NCI-H128 (cell line): ENCODE measurements around the gene TEDC2.

ENCODE experiments used
- DNase-seq: peaks from one replicate; lab custom pipeline; 2025; ENCODE audit not compliant: unreplicated experiment; lab: John Stamatoyannopoulos, UW

The TEDC2 gene

GRCh38 chr16:2492292-2492691, 32.4 kb downstream of the TEDC2 start:
- no peak for DNase-seq

- no peak for DNase-seq
Measured at GRCh38 chr16:2493605-2494004, 33.7 kb downstream of the TEDC2 start.

- no peak for DNase-seq
Measured at GRCh38 chr16:2494616-2495015, 34.7 kb downstream of the TEDC2 start.

- DNase-seq: no peak
Measured at GRCh38 chr16:2495041-2495440, 35.1 kb downstream of the TEDC2 start.

- DNase-seq: no peak
Measured at GRCh38 chr16:2496223-2497115, 36.6 kb downstream of the TEDC2 start.

GRCh38 chr16:2497116-2497630, 37.3 kb downstream of the TEDC2 start:
- no peak for DNase-seq

DNA sequence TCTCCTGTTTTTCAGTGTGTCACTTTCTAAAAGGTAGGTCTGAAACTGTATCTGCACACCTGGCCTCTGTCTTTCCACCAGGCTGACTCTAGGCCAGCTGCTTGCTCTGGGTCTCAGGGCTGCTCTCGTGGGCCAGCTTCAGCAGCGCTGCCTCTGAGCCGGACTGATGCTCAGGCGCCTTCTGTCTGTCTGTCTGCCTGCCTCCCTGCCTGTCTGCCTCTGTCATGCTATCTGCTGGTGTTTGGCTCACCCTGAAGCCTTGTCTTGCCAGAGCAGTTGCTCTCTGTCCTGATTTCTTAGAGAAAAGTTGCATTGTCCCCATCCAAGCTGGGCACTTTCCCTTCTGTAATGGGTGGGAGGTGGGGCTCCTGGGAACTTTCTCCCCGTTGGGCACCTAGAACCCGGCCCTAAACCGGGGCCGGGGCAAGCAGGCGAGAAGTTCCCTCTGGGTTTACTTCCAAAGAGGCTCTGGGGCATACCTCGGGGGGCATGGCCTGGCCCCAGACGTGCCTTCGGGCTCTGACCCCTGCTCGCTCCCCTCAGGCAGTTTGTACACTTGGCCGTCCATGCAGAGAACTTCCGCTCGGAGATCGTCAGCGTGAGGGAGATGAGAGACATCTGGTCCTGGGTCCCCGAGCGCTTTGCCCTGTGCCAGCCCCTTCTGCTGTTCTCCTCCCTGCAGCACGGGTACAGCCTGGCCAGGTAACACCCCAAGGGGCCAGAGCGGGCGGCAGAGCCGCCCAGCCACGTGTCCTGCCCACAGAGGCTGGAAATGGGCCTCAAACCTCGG, 38.0 kb downstream of the TEDC2 start:
- no peak for DNase-seq

GRCh38 chr16:2498531-2499253, 38.8 kb downstream of the TEDC2 start:
- no peak for DNase-seq

DNA sequence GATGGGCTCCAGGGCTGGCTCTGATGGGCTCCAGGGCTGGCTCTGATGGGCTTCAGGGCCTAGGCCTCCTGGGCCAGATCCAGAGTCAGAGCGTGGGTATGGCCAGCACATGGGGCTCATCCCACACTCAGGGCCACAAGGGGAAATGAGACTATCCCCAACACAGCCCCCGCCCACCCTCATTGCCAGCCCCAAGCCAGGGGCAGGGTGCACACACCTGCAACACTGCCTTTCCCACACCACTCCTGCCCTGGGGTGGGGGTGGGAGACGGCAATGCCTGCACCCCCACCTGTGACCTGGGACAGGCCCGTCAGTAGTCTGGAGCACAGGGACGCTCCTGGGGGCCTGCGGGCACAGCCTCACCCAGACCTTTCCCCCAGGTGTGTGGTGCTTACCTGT, 39.5 kb downstream of the TEDC2 start:
- no peak for DNase-seq

- no peak for DNase-seq
Measured at GRCh38 chr16:2499890-2500429, 40.1 kb downstream of the TEDC2 start.

- DNase-seq: no peak
Measured at GRCh38 chr16:2500430-2500917, 40.6 kb downstream of the TEDC2 start.

GRCh38 chr16:2500918-2501750, 41.2 kb downstream of the TEDC2 start:
- DNase-seq: peak; percentile 74

DNA sequence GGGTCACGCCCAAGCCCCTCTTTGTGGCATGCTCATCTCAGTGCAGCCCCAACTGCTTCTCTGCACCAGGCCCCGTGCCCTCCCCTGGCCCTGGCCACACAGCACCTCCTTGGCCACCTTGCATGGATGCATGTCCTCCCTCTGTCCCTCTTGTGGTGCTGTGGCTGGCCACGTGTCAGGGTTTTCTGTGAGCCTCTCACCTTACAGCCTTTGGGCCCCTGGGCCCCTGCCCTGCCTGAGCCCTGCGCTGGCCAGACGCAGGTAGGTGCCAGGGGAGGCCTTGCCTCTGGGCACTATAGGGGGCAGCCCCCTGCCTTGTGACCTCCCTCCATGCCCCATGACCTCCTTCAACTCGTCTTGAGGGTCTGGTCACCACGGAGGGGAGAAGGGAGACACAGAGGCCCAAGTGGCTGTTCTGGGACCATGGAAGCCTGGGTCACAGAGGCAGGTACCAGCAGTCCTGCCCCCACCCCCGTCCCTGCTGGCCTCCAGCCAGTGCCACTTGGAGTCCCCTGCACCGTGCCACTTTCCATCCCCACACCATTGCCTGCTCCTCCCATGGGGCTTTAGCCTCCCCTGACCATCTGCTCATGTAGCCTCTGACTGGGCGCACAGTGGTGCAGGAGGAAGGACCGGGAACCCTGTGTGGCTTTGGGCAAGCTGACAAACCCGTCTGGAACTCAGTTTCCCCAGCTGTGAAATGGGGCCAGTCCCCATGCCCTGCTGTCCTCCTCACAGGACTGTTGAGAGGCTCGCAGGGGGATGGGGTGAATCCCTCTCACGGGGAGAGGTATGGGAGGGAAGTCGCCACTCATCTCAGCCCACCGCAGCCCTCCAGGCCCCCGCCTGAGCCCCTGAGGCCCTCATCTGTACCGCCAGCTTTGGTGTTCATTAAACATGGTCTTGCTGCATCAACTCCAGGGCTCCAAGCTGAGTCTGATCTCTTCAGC, 42.3 kb downstream of the TEDC2 start:
- no peak for DNase-seq

DNA sequence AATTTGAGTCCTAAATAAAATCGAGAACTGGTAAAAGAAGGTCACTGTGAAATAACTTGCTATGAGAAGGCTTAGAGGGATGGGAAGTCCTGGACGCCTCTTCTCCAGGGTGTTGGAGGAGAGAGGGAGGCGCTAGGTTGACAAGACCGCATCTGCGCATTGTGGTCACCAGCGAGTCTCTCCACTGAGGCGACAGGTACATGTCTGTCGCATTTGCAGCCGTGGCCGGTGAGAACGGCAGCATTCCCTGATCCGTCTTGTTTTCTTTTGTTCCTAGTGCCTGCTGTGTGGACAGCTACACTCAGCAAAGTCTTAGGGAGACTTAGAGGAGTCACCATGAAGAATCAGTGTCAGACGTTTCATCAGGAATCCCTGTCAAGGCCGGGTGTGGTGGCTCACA, 45.8 kb downstream of the TEDC2 start:
- DNase-seq: no peak

GRCh38 chr16:2507052-2507659, 47.2 kb downstream of the TEDC2 start:
- DNase-seq: no peak

DNA sequence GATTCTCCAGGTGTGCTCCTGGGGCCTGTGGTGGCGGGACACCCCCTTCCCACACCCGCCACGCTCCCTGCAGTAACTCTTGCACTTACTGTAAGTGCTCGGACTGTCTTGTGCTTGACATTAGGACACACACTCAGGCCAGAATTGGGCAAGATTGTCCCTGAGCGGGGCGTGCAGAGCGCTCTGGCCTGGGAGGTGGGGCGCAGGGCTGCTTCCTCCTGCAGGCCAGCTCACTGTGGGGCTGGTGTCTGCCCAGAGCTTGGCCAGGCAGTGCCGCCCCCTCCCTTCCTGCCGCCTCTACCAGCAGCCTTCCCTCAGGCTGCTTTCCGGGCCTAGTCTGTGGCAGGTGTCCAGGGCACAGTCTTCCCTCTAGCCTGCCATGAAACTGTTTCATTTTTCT, 47.8 kb downstream of the TEDC2 start:
- no peak for DNase-seq

- DNase-seq: no peak
Measured at GRCh38 chr16:2508722-2509400, 49.0 kb downstream of the TEDC2 start.
